H9 (cell line): ENCODE data around the gene GGACT. TPM values are rescaled to one million over a fixed set of nuclear protein-coding genes. Genes with fewer than 3 reads are reported as not detected.

Experiments used
- DNase-seq: peaks from one replicate; pipeline ENCODE4 v3.0.0-alpha.2; 2017
- H2AFZ ChIP-seq: one replicate; pipeline ENCODE4 v1.6.1; 2013; ENCODE audit warnings: mild to moderate bottlenecking, low read length, control low read depth, moderate library complexity
- H2AK5ac ChIP-seq: 2 replicates; pipeline ENCODE4 v1.6.1; 2013; ENCODE audit warnings: low read length, control low read depth, mixed read lengths; ENCODE audit not compliant: insufficient read length
- H2BK120ac ChIP-seq: one replicate; pipeline ENCODE4 v1.6.1; 2013; ENCODE audit warnings: low read depth, mild to moderate bottlenecking, low read length, control low read depth, inconsistent platforms; ENCODE audit not compliant: poor library complexity, severe bottlenecking
- H2BK12ac ChIP-seq: 2 replicates; pipeline ENCODE4 v1.6.1; 2013; ENCODE audit warnings: low read length, control low read depth, mixed read lengths, low read depth; ENCODE audit not compliant: insufficient read length
- H2BK15ac ChIP-seq: 2 replicates; pipeline ENCODE4 v1.6.1; 2013; ENCODE audit warnings: low read depth, low read length, control low read depth
- H2BK20ac ChIP-seq: one replicate; pipeline ENCODE4 v1.6.1; 2013; ENCODE audit warnings: low read depth, mild to moderate bottlenecking, low read length, control low read depth, inconsistent platforms; ENCODE audit not compliant: poor library complexity, severe bottlenecking
- H2BK5ac ChIP-seq: 2 replicates; pipeline ENCODE4 v1.6.1; 2013; ENCODE audit warnings: low read length, control low read depth, mixed read lengths; ENCODE audit not compliant: insufficient read length
- H3K14ac ChIP-seq: 2 replicates; pipeline ENCODE4 v1.6.1; 2013; ENCODE audit warnings: low read length, control low read depth; ENCODE audit not compliant: insufficient read depth
- H3K18ac ChIP-seq: 2 replicates; pipeline ENCODE4 v1.6.1; 2013; ENCODE audit warnings: low read depth, mild to moderate bottlenecking, mixed read lengths, low read length, control low read depth; ENCODE audit not compliant: insufficient read length
- H3K23ac ChIP-seq: 2 replicates; pipeline ENCODE4 v1.6.1; 2013; ENCODE audit warnings: low read length, control low read depth, mixed read lengths, low read depth; ENCODE audit not compliant: insufficient read length
- H3K23me2 ChIP-seq: 2 replicates; pipeline ENCODE4 v1.6.1; 2013; ENCODE audit warnings: low read depth, mild to moderate bottlenecking, mixed read lengths, low read length, control low read depth; ENCODE audit not compliant: insufficient read length, poor library complexity, severe bottlenecking
- H3K27ac ChIP-seq: 2 replicates; pipeline ENCODE4 v1.5.1; 2013; ENCODE audit warnings: low read length, control low read depth, mixed read lengths, low read depth; ENCODE audit not compliant: insufficient read length
- H3K27me3 ChIP-seq: 2 replicates; pipeline ENCODE4 v1.6.1; 2013; ENCODE audit warnings: low read length, control low read depth, inconsistent platforms; ENCODE audit not compliant: insufficient read depth
- H3K4ac ChIP-seq: 2 replicates; pipeline ENCODE4 v1.6.1; 2013; ENCODE audit warnings: low read depth, mild to moderate bottlenecking, control low read depth, inconsistent platforms, low read length, moderate library complexity
- H3K4me1 ChIP-seq: 2 replicates; pipeline ENCODE4 v1.6.1; 2013; ENCODE audit warnings: low read length, control low read depth, inconsistent platforms; ENCODE audit not compliant: insufficient read depth
- H3K4me2 ChIP-seq: 2 replicates; pipeline ENCODE4 v1.6.1; 2013; ENCODE audit warnings: low read length, control low read depth, mixed read lengths; ENCODE audit not compliant: insufficient read length, insufficient read depth
- H3K56ac ChIP-seq: 2 replicates; pipeline ENCODE4 v1.6.1; 2013; ENCODE audit warnings: low read depth, mild to moderate bottlenecking, mixed read lengths, low read length, control low read depth; ENCODE audit not compliant: insufficient read length
- H3K79me1 ChIP-seq: 2 replicates; pipeline ENCODE4 v1.6.1; 2013; ENCODE audit warnings: low read depth, mild to moderate bottlenecking, moderate library complexity, low read length, control low read depth, inconsistent platforms; ENCODE audit not compliant: insufficient read depth, poor library complexity, severe bottlenecking
- H3K79me2 ChIP-seq: 2 replicates; pipeline ENCODE4 v1.6.1; 2013; ENCODE audit warnings: low read length, control low read depth, inconsistent platforms; ENCODE audit not compliant: insufficient read depth
- H3K9ac ChIP-seq: 2 replicates; pipeline ENCODE4 v1.6.1; 2013; ENCODE audit warnings: low read length, control low read depth, mixed read lengths; ENCODE audit not compliant: insufficient read length; ENCODE audit errors: extremely low read depth
- H3K9me3 ChIP-seq: one replicate; pipeline ENCODE4 v1.6.1; 2013; ENCODE audit warnings: low read depth, low read length, inconsistent platforms; ENCODE audit not compliant: control insufficient read depth
- H3T11ph ChIP-seq: one replicate; pipeline ENCODE4 v1.6.1; 2013; ENCODE audit warnings: mild to moderate bottlenecking, low read length, control low read depth, inconsistent platforms
- H4K20me1 ChIP-seq: one replicate; pipeline ENCODE4 v1.6.1; 2013; ENCODE audit not compliant: control insufficient read depth, insufficient read length, insufficient read depth
- H4K5ac ChIP-seq: 2 replicates; pipeline ENCODE4 v1.6.1; 2013; ENCODE audit warnings: low read depth, mild to moderate bottlenecking, mixed read lengths, low read length, control low read depth; ENCODE audit not compliant: insufficient read length
- H4K8ac ChIP-seq: replicated peaks from 2 replicates; pipeline ENCODE4 v1.6.1; 2013; ENCODE audit warnings: low read length, control low read depth, mixed read lengths, low read depth; ENCODE audit not compliant: insufficient read length
- H4K91ac ChIP-seq: 2 replicates; pipeline ENCODE4 v1.6.1; 2013; ENCODE audit warnings: low read depth, mild to moderate bottlenecking, moderate library complexity, mixed read lengths, low read length, control low read depth; ENCODE audit not compliant: insufficient read length
- H3K27ac Mint-ChIP-seq, 3 experiments: 2 replicates in 2 of 3; 3 replicates in 1 of 3; pipeline ENCODE4 v1.8.0; 2020 to 2021; ENCODE audit warnings: mixed read lengths in 3 of 3, mild to moderate bottlenecking in 1 of 3, moderate library complexity in 1 of 3
- H3K27me3 Mint-ChIP-seq: 2 replicates; pipeline ENCODE4 v1.8.0; 2021; ENCODE audit warnings: low read depth, mild to moderate bottlenecking, moderate library complexity, mixed read lengths
- H3K36me3 Mint-ChIP-seq, 3 experiments: 2 replicates in 2 of 3; 3 replicates in 1 of 3; pipeline ENCODE4 v1.8.0; 2020 to 2021; ENCODE audit warnings: low read depth in 3 of 3, mixed read lengths in 3 of 3; ENCODE audit not compliant: insufficient read depth in 1 of 3
- H3K4me1 Mint-ChIP-seq, 2 experiments: 2 replicates each; pipeline ENCODE4 v1.8.0; 2020; ENCODE audit warnings: mixed read lengths in 2 of 2
- H3K4me3 Mint-ChIP-seq, 2 experiments: 2 replicates in 1 of 2; 3 replicates in 1 of 2; pipeline ENCODE4 v1.8.0; 2020 to 2021; ENCODE audit warnings: mild to moderate bottlenecking in 2 of 2, mixed read lengths in 2 of 2, moderate library complexity in 1 of 2
- H3K9me3 Mint-ChIP-seq, 2 experiments: 2 replicates in 1 of 2; 3 replicates in 1 of 2; pipeline ENCODE4 v1.8.0; 2020; ENCODE audit warnings: mild to moderate bottlenecking in 2 of 2, mixed read lengths in 2 of 2, moderate library complexity in 1 of 2
- WGBS: extraction: QIAGEN DNeasy Blood & Tissue Kit; methylation state at CpG from one replicate; pipeline ENCODE4 v1.1.7; 2013; ENCODE audit warnings: missing lambda C conversion rate, low lambda C conversion rate, mixed read lengths; ENCODE audit not compliant: insufficient read length; ENCODE audit errors: extremely low coverage; 5-methylcytosine and 5-hydroxymethylcytosine counted together
- total RNA-seq: library from RNA; stranded (reverse); gene quantifications from 2 replicates; pipeline ENCODE4 v1.2.1, GENCODE V29; 2021
- TF ChIP-seq, protein P1 (sequence below): fragments of 200-600 bp; sonication (generic); conservative IDR thresholded peaks from 3 replicates; pipeline ENCODE4 v1.8.0; 2021; ENCODE audit warnings: antibody characterized with exemption, mild to moderate bottlenecking

The GGACT gene
- total RNA-seq, 1 experiment from 2014 or later = 1.3 TPM

DNA sequence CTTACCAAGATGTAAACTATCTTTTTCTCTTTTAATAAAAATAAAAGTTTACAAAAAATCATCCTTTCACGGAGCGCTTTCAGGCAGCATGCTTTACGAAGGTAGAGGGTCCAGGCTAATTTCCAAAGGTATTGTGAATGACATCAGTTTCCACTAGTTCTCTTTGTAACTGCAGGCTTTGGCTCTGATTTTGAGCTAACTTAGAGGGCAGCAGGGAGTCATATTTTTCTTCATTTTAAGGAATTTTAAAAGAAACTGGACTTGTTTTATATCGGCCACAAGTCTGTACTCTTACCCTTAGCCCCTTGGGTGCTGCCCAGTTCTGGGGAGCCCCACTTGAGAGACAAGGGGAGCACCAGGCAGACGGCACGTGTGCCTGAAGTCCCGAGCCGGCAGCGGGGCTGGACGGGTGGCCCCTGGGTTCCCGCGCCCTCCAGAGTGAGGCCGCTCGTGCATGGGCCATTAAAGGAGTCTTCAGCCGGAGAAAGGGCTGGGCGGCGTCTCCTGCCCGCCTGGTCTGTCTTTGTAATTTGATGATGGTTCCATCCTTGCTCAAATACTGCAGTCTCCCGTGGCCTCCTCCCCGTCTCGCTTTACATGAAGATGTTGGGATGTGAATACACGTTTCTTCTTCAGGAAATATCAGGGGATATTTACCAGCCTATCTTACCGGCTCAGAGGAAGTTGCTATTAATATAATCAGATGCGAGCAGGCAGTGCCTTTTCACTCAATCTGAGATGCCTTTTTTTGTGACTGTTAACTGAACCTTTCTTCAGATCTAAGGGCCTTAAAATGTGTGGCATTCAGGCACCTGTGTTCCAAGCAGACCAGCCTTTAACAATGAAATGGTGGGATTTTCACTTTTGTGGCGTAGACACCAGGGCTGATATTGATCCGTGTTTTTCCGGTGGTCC lies 67.4 kb downstream of the GGACT start:
- no peak overlapping the region for H3K9ac ChIP-seq
- no peaks in the 10 kb centered on the region for H3K23me2 ChIP-seq
- H3K4ac ChIP-seq = no peak overlapping the region
- no peaks in the 10 kb centered on the region for H3K79me2 ChIP-seq
- H4K5ac ChIP-seq = no peak overlapping the region
- TF ChIP-seq, protein P1, sequence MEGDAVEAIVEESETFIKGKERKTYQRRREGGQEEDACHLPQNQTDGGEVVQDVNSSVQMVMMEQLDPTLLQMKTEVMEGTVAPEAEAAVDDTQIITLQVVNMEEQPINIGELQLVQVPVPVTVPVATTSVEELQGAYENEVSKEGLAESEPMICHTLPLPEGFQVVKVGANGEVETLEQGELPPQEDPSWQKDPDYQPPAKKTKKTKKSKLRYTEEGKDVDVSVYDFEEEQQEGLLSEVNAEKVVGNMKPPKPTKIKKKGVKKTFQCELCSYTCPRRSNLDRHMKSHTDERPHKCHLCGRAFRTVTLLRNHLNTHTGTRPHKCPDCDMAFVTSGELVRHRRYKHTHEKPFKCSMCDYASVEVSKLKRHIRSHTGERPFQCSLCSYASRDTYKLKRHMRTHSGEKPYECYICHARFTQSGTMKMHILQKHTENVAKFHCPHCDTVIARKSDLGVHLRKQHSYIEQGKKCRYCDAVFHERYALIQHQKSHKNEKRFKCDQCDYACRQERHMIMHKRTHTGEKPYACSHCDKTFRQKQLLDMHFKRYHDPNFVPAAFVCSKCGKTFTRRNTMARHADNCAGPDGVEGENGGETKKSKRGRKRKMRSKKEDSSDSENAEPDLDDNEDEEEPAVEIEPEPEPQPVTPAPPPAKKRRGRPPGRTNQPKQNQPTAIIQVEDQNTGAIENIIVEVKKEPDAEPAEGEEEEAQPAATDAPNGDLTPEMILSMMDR = peak; percentile 24; the same call in 2 of the 3 replicates
- no peak overlapping the region for H4K91ac ChIP-seq
- H2BK15ac ChIP-seq = no peak overlapping the region
- no peak overlapping the region for H2BK5ac ChIP-seq
- no peak overlapping the region for H3K23ac ChIP-seq
- H3K4me1 ChIP-seq = peaks cover 15% of the 10 kb centered on the region; the same call in 1 of the 2 replicates
- H2BK20ac ChIP-seq = no peak overlapping the region
- H4K20me1 ChIP-seq = no peaks in the 10 kb centered on the region
- H3K27ac ChIP-seq = no peak overlapping the region
- Mint-ChIP-seq H3K4me1 (peaks cover 47 to 56% of the 10 kb centered on the region in 2 experiments), H3K27ac (peak overlapping the region; percentile 3 to 80 (median 21); a peak in 3 of 7 replicates), H3K27me3 (no peaks in the 10 kb centered on the region), H3K9me3 (no peaks in the 10 kb centered on the region), H3K4me3 (no peak overlapping the region), H3K36me3 (no peaks in the 10 kb centered on the region; a peak in 3 of 7 replicates)
- no CpG with 5 or more reads among the region's 27 CpGs for WGBS
- H3K18ac ChIP-seq = no peak overlapping the region
- H2AK5ac ChIP-seq = no peak overlapping the region
- no peak overlapping the region for H4K8ac ChIP-seq
- DNase-seq = peak; percentile 72
- H2BK120ac ChIP-seq = no peak overlapping the region
- no peak overlapping the region for H3K14ac ChIP-seq
- no peak overlapping the region for H3K4me2 ChIP-seq
- H3K27me3 ChIP-seq = no peaks in the 10 kb centered on the region
- H3K9me3 ChIP-seq = no peaks in the 10 kb centered on the region
- no peak overlapping the region for H3K56ac ChIP-seq
- no peak overlapping the region for H3T11ph ChIP-seq
- no peak overlapping the region for H2BK12ac ChIP-seq
- no peak overlapping the region for H2AFZ ChIP-seq
- H3K79me1 ChIP-seq = no peaks in the 10 kb centered on the region
